Inferior parietal cortex (tissue), 1 donor: ENCODE data around the gene KIDINS220.

Experiments used
- DNase-seq: peaks from one replicate; pipeline ENCODE4 v3.0.0-alpha.2; 2016; ENCODE audit errors: extremely low spot score

Gene KIDINS220

GRCh38 chr2:8851811-8852560 lies 14.6 kb upstream of the KIDINS220 start:
- peak; percentile 17 for DNase-seq

- DNase-seq: no peak
These were observed 13.6 kb upstream of the KIDINS220 start for GRCh38 chr2:8850845-8851487.

DNA sequence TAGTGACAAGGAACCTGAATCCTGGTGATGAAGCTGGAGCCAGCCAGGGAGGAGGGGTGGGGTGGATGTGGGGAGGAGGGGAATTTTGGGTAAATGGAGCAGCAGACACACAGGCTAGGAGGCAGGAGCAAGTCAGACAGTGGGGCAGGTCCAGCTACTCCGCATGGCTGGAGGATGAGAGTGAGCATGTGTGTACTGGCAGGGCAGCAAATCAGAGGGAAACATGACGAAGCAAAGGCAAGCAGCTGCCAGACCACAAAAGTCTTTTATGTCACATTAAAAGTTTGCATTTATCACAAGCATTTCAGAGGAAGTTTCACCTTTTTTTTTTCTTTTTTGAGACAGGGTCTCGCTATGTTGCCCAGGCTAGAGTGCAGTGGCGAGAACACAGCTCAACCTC lies 11.9 kb upstream of the KIDINS220 start:
- DNase-seq: no peak

GRCh38 chr2:8848328-8849100 lies 11.1 kb upstream of the KIDINS220 start:
- no peak for DNase-seq

DNA sequence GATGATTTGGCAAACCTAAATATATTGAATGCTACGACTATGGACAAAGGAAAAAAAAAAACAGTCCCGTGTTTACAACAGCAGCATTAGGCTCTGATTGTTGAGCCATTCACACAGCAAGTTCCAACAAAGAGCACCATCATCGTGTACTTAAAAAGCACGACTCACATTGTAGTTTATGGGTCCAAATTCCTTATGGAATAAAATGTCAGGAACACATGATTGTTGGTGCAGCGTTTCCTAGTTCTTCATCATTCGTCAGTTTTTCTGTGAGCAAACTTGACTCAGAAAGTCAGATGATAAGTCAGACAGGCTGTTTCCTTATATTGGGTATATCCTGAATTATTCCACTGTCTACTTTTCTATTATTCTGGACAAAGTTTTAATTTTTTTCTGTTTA lies 10.0 kb upstream of the KIDINS220 start:
- no peak for DNase-seq

GRCh38 chr2:8841932-8842331 lies 4.5 kb upstream of the KIDINS220 start:
- no peak for DNase-seq

DNA sequence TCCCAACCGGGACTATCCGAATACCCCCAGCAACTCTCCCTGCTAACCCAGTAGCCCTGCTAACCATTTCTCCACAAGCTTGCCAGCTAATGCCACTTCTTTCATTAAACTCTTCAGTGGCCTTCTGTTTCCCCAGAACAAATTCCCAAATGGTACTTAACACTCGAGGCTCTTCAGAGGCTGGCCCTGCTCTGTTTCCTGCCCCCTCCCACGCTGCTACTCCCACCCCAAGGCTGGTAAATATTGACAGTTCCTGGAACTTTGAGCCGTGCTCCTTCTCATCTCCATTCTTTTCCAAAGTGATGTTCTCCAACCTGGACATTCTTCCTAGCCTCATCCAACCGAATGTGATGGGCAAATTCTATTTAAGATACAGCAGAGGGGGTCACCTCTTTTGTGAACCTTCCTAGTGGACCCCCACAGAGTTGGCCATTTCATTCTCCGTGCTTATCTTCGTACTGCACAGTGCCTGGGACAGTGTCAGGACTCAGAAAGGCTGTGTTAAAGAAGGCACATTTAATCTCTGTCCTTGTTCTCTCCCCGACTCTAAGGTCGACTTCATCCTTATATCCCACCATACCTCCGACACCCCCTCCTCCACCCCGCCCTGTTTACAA lies 3.2 kb upstream of the KIDINS220 start:
- no peak for DNase-seq

DNA sequence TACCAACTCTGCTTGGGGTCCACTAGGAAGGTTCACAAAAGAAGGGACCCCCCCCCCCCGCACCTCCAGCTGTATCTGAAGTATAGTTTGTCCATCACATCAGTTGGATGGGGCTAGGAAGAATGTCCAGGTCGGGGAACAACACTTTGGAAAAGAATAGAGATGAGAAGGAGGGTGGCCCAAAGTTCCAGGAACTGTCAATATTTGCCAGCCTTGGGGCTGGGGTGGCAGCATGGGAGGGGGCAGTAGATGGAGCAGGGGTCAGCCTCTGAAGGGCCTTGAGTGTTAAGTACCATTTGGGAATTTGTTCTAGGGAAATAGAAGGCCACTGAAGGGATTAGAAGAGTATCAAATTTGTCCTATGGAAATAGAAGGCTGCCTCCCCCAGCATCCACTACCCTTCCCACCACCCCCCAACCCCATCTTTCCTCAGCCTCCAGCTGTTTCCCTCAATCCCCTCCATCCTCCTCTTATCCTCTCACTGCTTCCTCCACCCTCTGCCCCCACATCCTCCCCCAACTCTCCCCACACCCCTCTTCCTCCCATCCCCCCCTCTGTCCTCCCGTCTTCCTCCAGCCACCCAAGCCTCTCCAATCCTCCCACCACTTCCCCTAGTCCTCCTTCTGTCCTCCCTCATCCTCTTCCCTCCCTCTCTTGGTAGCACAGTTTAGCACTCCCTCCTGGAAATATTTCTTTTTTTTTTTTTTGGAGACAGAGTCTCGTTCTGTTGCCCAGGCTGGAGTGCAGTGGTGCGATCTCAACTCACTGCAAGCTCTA lies 2.0 kb upstream of the KIDINS220 start:
- DNase-seq: no peak

GRCh38 chr2:8837795-8838140 lies 355 bp upstream of the KIDINS220 start:
- no peak for DNase-seq

- DNase-seq: no peak
These were observed 2.1 kb downstream of the KIDINS220 start for GRCh38 chr2:8835279-8835678.

DNA sequence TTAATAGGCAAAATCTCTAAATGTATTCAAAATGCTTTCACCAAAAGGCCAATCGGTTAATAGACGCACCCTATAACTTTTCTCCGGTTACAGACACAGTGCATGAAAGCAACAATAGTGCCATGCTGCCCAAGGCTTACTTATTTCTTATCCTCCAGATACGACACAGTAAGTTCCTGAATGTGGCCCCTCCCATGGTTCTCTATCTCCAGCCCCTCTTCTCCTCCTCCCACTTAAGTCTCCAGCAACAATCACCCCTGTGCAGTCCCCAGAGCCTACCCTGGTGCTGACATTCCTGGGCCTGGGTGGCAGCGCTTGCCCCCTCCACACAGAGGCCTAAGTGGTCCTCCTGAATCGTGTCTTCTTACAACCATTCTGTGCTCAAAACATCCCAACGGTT lies 3.6 kb downstream of the KIDINS220 start:
- no peak for DNase-seq

- DNase-seq: no peak
These were observed 5.9 kb downstream of the KIDINS220 start for GRCh38 chr2:8831516-8831915.

DNA sequence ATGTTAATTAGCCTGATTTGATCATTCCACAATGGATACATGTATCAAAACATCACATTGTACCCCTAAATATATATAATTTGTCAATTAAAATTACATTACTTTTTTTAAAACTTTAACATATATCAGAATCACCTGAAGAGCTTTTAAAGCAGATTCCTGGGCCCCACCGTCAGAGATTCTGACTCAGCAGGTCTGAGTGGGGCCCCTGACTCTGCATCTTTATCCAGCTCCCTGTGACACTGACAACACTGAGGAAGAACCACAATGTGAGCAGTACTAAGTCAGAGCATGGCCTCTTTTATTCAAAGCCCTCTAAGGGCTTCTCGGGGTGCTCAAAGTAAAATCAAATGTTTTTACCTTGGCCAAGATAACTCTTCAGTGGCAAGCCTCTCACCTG lies 9.7 kb downstream of the KIDINS220 start:
- DNase-seq: no peak

GRCh38 chr2:8822218-8822617 lies 15.2 kb downstream of the KIDINS220 start:
- DNase-seq: no peak

DNA sequence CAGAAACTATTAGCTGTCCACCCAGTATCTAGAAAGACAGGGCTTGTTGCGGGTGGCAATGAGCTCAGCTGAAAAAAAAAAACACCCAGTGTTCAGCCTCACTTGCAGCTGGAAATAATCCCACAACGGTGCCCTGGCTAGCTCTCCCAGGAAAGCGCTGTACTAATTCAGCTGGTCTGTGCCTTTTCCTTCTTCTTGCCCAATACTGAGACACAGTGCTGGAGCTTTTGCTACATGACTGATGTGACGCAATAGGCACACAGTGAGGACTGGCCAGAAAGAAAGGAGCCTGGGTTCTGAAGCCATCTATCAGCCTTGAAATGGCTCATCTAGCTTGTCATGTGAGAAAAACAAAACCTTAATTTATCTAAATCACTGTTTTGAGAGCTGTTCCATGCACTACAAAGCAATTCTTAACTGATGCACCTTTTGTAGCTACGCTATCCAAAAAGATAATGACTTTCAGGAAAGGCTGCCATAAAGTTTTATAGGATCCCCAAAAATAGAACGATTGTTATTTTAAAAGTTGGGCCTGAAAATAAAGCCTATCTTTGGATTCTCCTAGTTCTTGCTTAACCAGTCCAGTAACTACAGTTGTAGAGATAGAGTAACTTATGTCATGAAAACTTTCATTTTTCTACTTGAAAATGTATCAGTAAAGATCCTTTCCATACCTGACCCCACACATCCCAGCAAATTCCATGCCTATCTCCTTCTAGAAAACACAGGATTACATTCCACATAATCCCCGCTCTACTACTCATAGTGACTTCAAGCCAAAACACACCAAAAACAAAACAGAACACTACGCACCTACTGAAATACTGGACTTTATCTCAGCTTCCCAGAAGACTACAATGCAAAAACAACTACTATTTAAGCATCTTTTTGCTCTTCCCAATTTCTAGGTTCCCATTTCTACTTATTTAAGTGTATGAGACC lies 15.9 kb downstream of the KIDINS220 start:
- peak; percentile 27 for DNase-seq

- no peak for DNase-seq
These were observed 17.5 kb downstream of the KIDINS220 start for GRCh38 chr2:8819948-8820347.

DNA sequence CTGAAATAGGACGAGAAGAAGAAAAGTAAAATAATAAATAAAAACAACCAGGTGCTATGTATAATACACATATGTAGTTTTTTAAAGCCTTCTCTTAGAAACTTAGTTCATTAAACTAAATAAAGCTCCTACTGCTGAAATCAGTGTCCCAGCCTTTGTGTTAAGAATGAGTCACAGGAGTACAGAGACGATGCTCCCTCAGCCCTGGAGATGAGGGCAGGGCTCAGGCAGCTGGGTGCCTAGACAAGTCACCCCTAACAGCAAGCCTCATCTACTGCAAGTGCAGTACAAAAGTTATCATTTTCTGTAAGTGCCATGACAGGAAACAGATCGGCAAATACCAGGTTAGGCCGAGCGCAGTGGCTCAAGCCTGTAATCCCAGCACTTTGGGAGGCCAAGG lies 18.2 kb downstream of the KIDINS220 start:
- DNase-seq: no peak

- no peak for DNase-seq
These were observed 20.2 kb downstream of the KIDINS220 start for GRCh38 chr2:8817221-8817620.

GRCh38 chr2:8806885-8807704 lies 30.3 kb downstream of the KIDINS220 start:
- DNase-seq: no peak
